Esophagus muscularis mucosa (tissue), 4 donors: ENCODE data around the gene GAS7.

ENCODE experiments used
- CTCF ChIP-seq, 3 experiments: fragments of 200-600 bp in 2 of 3; fragments of 450-650 bp in 1 of 3; sonication (generic) in 2 of 3; IDR thresholded peaks; one replicate each; pipeline ENCODE4 v1.5.1; 2017 to 2019; ENCODE audit warnings: antibody characterized with exemption in 3 of 3, mild to moderate bottlenecking in 2 of 3, moderate library complexity in 1 of 3
- EP300 ChIP-seq: sonication (generic); formaldehyde crosslinking; IDR thresholded peaks from one replicate; pipeline ENCODE4 v1.6.1; 2017; ENCODE audit warnings: antibody characterized with exemption
- POLR2A ChIP-seq: fragments of 450-650 bp; IDR thresholded peaks from one replicate; pipeline ENCODE4 v1.6.1; 2017; ENCODE audit warnings: antibody characterized with exemption, moderate library complexity, mild to moderate bottlenecking, low read depth
- POLR2AphosphoS5 ChIP-seq, 2 donors: sonication (generic); formaldehyde crosslinking; IDR thresholded peaks; one replicate each; pipeline ENCODE4 v1.6.1; 2017; ENCODE audit warnings: antibody characterized with exemption in 2 of 2

GRCh38 chr17:10117581-10118001, 80.8 kb downstream of the GAS7 start:
- TF ChIP-seq POLR2A (no peak), EP300 (no peak), CTCF (IDR thresholded peaks at IDR 0.05) (peak in 1 of 3 experiments; percentile 17), POLR2AphosphoS5 (IDR thresholded peaks at IDR 0.05) (no peak)
